Right renal pelvis (tissue), 4 donors: ENCODE measurements around the gene LRCH4. TPM values are rescaled to one million over a fixed set of nuclear protein-coding genes. Genes with fewer than 3 reads are reported as not detected.
"Not testable (repeated sequence)": the region's sequence is repeated elsewhere in the genome, so short reads cannot be mapped to it uniquely, and the experiment has no call there.

Experiments used
- DNase-seq, 4 donors: peaks; one replicate each; pipeline ENCODE4 v3.0.0-alpha.2; 2013; ENCODE audit warnings: low read depth in 4 of 4, low spot score in 3 of 4, missing footprints in 1 of 4
- polyA plus RNA-seq, 4 donors: library from polyadenylated mRNA; unstranded; fragments of 120-200 nt; gene quantifications; one replicate each; pipeline ENCODE4 v1.2.1, GENCODE V29; 2013; ENCODE audit not compliant: insufficient read length in 4 of 4

LRCH4 gene
- polyA plus RNA-seq, 4 donors = 34.4 to 49.1 (median 37.2) TPM

GRCh38 chr7:100546129-100546925 is 39.6 kb downstream of the LRCH4 start:
- no peak for DNase-seq

- DNase-seq = no peak
These were observed 40.4 kb downstream of the LRCH4 start for GRCh38 chr7:100545360-100546128.

GRCh38 chr7:100544967-100545359 is 41.0 kb downstream of the LRCH4 start:
- DNase-seq = no peak

DNA sequence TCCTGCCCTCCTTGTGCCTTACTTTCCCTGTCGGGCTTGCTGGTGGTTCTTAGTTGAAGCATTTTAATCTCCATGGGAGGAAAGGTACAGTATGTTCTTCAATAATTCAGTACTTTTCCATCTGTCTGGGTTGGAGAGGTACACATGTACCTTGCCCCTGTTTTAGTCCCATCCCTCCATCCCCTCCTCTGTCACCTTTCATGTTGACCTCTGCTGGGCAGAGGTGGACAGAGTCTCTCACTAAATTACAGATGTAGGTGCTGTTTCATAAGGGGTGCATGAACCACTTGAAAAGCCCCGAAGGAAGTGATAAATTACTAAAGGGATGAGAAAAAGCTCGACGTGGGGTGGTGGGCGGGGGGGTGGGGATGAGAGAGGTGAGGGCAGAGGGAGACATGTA is 41.5 kb downstream of the LRCH4 start:
- no peak for DNase-seq

DNA sequence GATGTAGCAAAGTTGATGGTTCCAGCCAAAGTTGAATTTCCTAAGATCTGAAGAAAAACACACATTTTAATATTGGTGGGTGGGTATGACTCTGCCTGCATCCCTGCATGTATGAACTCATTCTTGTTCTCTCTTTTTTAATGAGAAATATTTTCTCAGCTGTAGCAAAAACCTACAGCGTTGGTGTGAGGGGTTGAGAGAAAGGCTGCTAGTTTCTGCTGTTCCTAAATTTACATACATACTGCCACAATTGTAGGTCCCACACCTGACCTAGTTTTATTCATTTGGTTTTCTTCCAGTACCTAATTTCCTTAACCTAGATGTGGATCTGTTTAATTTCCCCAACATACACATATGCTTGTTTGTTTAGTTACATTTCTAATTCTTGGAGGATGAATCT is 42.3 kb downstream of the LRCH4 start:
- DNase-seq = no peak

GRCh38 chr7:100541309-100541708 is 44.6 kb downstream of the LRCH4 start:
- not testable (repeated sequence) for DNase-seq

- DNase-seq = no peak
These were observed 45.7 kb downstream of the LRCH4 start for GRCh38 chr7:100540073-100540723.

DNA sequence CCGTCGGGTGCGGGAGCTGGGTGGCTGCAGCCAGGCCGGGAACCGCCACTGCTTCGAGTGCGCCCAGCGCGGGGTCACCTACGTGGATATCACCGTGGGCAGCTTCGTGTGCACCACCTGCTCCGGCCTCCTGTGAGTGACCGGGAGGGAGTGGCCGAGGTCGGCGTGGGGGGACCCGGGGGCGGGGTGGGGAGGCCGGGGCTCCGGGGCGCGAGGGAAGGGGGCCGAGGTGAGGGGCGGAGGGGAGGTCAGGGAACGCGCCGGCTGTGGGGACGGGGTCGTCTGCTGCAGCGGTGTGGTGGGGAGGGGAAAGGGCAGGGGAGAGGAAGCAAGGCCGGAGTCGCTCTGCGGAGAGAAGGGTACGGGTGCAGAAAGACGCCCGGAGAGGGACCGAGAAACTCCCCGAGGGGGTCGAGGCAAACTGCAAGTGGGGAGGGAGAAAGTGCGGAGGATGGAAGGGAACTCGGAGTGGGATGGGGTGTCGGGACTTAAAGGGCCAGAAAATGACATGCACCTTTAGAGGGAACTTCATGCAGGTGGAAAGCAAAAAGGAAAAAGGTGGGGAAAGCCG is 46.4 kb downstream of the LRCH4 start:
- no peak for DNase-seq

DNA sequence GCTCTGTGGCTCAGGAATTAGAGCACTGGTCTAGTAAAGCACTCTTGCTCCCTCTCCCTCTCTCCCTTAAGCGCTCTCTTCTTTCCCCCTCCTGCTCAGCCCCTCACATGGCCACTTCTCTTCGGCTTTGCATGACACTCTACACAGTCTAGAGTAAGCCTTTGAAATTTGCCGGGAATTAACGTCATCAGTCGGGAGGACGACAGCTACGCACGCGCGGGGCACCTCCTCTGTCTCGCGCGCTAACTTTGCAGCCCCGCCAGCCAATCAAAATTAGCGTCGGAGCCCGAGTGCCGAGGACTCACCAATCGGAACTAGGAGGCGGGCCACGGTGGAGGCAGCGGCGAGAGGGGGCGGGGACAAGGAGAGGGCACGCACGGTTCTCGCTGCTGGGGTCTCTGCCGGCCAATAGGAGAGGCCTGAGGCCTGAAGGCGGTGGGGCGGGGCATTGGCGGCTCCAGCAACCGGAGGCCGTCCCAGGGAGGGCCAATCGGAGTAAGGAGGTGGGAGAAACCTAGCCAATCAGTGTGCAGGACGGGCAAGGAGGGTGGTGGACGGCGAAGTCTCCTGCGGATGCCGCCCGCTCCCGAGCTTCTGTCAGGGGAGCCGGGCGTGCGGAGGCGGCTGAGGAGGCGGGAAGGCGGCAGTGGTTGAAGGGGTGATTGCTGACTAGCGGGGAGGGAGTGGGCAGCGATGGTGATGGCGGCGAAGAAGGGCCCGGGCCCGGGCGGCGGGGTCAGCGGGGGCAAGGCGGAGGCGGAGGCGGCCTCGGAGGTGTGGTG is 47.1 kb downstream of the LRCH4 start, which contains the start of gene AGFG2:
Gene AGFG2, plus strand, starts transcription at position 550 of the 782 bp plus-strand sequence. Its CDS starts 144 bp downstream, at position 694.
- DNase-seq = peak; percentile 98 to 99 (median 98)

- no peak for DNase-seq
These were observed 47.6 kb downstream of the LRCH4 start for GRCh38 chr7:100538348-100538653.

GRCh38 chr7:100536695-100537094 is 49.2 kb downstream of the LRCH4 start:
- not testable (repeated sequence) for DNase-seq

GRCh38 chr7:100535982-100536381 is 49.9 kb downstream of the LRCH4 start:
- not testable (repeated sequence) for DNase-seq

- DNase-seq = no peak
These were observed 53.5 kb downstream of the LRCH4 start for GRCh38 chr7:100532165-100533022.

- not testable (repeated sequence) for DNase-seq
These were observed 57.6 kb downstream of the LRCH4 start for GRCh38 chr7:100528108-100528866.
